Esophagus muscularis mucosa (tissue), 3 donors: ENCODE data around the gene RNLS.
A peak's percentile ranks its signal among the peaks of the same experiment; 100 is the strongest.

ENCODE experiments used
- CTCF ChIP-seq, 3 experiments: fragments of 200-600 bp in 2 of 3; fragments of 450-650 bp in 1 of 3; sonication (generic) in 2 of 3; IDR thresholded peaks; one replicate each; pipeline ENCODE4 v1.5.1; 2017 to 2019; ENCODE audit warnings: antibody characterized with exemption in 3 of 3, mild to moderate bottlenecking in 2 of 3, moderate library complexity in 1 of 3
- POLR2A ChIP-seq: fragments of 450-650 bp; IDR thresholded peaks from one replicate; pipeline ENCODE4 v1.6.1; 2017; ENCODE audit warnings: antibody characterized with exemption, moderate library complexity, mild to moderate bottlenecking, low read depth
- POLR2AphosphoS5 ChIP-seq, 2 donors: sonication (generic); formaldehyde crosslinking; IDR thresholded peaks; one replicate each; pipeline ENCODE4 v1.6.1; 2017; ENCODE audit warnings: antibody characterized with exemption in 2 of 2

GRCh38 chr10:88254091-88254490 is 329.0 kb downstream of the RNLS start:
- no peak for TF ChIP-seq POLR2A
- no peak for TF ChIP-seq CTCF (IDR thresholded peaks at IDR 0.05)
- TF ChIP-seq POLR2AphosphoS5 (IDR thresholded peaks at IDR 0.05): peak in 1 of 2 donors; percentile 43
